Activated naive CD8-positive, alpha-beta T cell (primary cell): ENCODE data around the gene CST5.
A peak's percentile ranks its signal among the peaks of the same experiment; 100 is the strongest.

Experiments used
- H3K27ac Mint-ChIP-seq: one replicate; pipeline ENCODE4 v1.8.0; 2021; ENCODE audit warnings: mixed read lengths
- H3K27me3 Mint-ChIP-seq: one replicate; pipeline ENCODE4 v1.8.0; 2021; ENCODE audit warnings: mixed read lengths
- H3K36me3 Mint-ChIP-seq: one replicate; pipeline ENCODE4 v1.8.0; 2021; ENCODE audit warnings: mixed read lengths
- H3K4me1 Mint-ChIP-seq: one replicate; pipeline ENCODE4 v1.8.0; 2021; ENCODE audit warnings: low read depth, mixed read lengths
- H3K4me3 Mint-ChIP-seq: one replicate; pipeline ENCODE4 v1.8.0; 2021; ENCODE audit warnings: mild to moderate bottlenecking, mixed read lengths
- H3K9me3 Mint-ChIP-seq: one replicate; pipeline ENCODE4 v1.8.0; 2021; ENCODE audit warnings: low read depth, mixed read lengths

CST5 gene, protein sequence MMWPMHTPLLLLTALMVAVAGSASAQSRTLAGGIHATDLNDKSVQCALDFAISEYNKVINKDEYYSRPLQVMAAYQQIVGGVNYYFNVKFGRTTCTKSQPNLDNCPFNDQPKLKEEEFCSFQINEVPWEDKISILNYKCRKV

DNA sequence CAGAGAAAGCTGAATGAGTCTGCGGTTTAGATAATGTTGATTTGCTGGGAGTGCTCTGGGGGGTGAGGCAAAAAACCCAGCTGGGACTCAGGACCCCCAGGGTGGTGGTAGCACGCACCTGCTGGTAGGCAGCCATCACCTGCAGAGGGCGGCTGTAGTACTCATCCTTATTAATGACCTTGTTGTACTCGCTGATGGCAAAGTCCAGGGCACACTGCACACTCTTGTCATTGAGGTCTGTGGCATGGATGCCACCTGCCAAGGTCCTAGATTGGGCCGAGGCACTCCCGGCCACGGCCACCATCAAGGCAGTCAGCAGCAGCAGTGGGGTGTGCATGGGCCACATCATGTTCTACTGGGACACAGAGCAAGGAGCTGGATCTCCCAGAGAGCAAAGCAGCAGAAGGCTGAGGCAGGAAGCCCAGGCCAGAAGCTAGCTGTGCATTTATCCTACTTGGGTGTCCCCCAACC lies at the start of gene CST5:
Gene CST5 (minus strand): TSS at position 421 of the 471 bp plus-strand sequence. CDS start 72 bp downstream, at position 349.
- Mint-ChIP-seq H3K4me1 (no peaks in the 10 kb centered on the region), H3K27ac (no peak within 1 kb of the TSS)

DNA sequence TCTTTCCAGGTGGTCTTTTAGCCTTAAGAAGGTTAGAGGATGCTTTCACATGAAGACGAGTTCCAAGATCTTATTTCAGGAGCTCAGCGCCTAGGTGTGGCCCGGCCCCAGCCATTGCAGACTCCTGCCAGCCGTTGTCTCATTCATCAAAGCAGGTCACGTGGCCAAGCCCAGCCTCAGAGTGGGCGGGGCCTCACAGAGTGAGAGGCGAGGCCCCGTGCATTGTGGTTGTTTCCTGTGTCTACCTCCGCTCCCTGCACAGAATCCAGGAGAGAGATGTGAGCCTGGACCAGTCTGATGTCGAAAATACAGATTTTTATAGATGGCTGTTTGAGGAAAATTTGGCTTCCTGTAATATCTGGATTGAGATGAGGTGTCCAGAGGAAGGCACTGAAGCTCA lies 49.2 kb upstream of the CST5 start:
- H3K4me3 Mint-ChIP-seq = no peak overlapping the region
- H3K36me3 Mint-ChIP-seq = peaks cover 2% of the 10 kb centered on the region
- H3K27ac Mint-ChIP-seq = no peak overlapping the region
- peaks cover 27% of the 10 kb centered on the region for H3K4me1 Mint-ChIP-seq
- H3K9me3 Mint-ChIP-seq = no peaks in the 10 kb centered on the region
- no peaks in the 10 kb centered on the region for H3K27me3 Mint-ChIP-seq

More for the DNA sequence above, at the start of gene CST5:
- H3K9me3 Mint-ChIP-seq = no peaks in the 10 kb centered on the region
- H3K27me3 Mint-ChIP-seq = no peaks in the 10 kb centered on the region
- H3K36me3 Mint-ChIP-seq = no peaks in the 10 kb centered on the region
- H3K4me3 Mint-ChIP-seq = no peak within 1 kb of the TSS

DNA sequence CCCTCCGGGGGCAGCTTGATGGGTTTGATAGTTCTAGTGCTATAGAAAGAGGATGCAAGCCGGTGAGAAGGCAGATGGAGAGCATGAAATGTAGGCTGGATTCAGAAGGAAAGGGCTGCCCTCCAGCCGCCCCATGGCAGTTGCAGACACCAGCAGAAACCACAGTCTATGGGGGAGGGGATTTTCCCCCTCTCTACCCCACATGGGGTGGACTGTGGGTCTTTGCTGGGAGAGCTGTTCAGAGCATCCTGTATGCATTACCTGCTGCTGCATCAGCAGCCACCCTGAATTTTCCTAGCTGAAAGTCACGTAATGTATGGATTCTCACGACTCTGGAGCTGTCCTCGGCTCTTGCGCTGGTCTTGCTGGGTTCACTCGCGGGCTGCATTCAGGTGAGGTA lies 48.8 kb upstream of the CST5 start:
- no peak overlapping the region for H3K4me3 Mint-ChIP-seq
- H3K36me3 Mint-ChIP-seq = peaks cover 2% of the 10 kb centered on the region
- H3K9me3 Mint-ChIP-seq = no peaks in the 10 kb centered on the region
- H3K4me1 Mint-ChIP-seq = peaks cover 27% of the 10 kb centered on the region
- no peak overlapping the region for H3K27ac Mint-ChIP-seq
- H3K27me3 Mint-ChIP-seq = no peaks in the 10 kb centered on the region

DNA sequence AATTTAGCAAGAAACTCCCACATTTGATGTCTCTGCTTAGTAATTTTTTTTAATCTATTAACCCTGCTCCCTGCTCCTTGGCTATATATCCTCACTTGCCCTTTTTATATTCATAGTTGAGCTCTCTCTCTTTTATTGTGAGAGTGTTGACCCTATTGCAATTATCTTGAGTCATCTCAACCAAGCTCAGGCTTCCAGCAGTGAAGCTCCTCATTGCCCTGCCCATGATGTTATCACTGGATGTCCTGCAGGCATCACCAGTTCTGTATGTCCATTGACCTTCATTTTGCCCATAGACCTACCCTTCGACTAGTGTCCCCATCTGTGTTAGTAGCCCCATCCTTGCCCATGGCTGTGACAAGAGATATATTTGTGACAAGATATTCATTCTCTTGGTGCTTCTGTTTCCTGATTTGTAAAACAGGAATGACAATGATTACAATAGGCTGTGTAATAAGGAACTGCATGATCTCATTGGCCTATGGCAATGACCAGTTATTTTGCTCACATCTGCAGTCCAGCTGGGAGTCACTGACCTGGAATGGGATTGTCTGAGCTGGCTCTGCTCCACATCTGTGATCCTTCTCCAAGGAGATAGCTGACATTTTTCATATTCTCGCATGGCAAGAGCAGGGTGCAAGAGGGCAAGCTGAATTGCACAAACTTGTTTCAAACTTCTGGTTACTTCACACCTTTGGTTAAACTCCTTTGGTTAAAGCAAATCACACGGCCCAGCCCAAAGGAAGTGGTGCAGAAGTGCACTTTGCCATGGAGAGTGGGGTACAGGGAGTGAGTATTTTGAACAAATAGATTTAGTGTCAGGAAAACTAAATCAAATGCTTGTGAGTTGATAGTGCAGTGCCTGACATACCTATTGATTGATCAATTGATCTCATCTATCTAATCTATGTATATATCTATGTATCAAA lies 47.7 kb upstream of the CST5 start:
- no peaks in the 10 kb centered on the region for H3K9me3 Mint-ChIP-seq
- peaks cover 27% of the 10 kb centered on the region for H3K4me1 Mint-ChIP-seq
- H3K4me3 Mint-ChIP-seq = no peak overlapping the region
- no peak overlapping the region for H3K27ac Mint-ChIP-seq
- H3K36me3 Mint-ChIP-seq = peaks cover 2% of the 10 kb centered on the region
- peaks cover 2% of the 10 kb centered on the region for H3K27me3 Mint-ChIP-seq

DNA sequence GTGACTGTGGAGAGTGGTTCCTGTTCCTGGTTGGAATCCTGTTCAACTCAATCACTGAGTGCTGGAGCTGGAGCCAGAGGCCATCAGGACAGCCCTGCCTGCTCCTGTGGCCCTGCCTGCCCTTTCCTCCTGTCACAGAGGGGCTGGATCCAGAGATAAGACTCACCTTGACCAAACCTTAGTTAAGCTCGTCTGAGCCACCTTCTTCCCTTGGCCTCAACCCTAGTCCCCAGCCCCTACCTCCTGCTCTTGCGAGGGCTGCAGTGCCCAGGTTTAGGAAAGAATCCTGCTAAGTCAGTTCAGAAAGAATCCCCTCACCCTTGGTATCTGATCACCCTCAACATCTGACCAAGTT lies 47.0 kb upstream of the CST5 start:
- H3K4me3 Mint-ChIP-seq = no peak overlapping the region
- peaks cover 2% of the 10 kb centered on the region for H3K36me3 Mint-ChIP-seq
- peaks cover 2% of the 10 kb centered on the region for H3K27me3 Mint-ChIP-seq
- H3K4me1 Mint-ChIP-seq = peaks cover 29% of the 10 kb centered on the region
- no peaks in the 10 kb centered on the region for H3K9me3 Mint-ChIP-seq
- no peak overlapping the region for H3K27ac Mint-ChIP-seq

DNA sequence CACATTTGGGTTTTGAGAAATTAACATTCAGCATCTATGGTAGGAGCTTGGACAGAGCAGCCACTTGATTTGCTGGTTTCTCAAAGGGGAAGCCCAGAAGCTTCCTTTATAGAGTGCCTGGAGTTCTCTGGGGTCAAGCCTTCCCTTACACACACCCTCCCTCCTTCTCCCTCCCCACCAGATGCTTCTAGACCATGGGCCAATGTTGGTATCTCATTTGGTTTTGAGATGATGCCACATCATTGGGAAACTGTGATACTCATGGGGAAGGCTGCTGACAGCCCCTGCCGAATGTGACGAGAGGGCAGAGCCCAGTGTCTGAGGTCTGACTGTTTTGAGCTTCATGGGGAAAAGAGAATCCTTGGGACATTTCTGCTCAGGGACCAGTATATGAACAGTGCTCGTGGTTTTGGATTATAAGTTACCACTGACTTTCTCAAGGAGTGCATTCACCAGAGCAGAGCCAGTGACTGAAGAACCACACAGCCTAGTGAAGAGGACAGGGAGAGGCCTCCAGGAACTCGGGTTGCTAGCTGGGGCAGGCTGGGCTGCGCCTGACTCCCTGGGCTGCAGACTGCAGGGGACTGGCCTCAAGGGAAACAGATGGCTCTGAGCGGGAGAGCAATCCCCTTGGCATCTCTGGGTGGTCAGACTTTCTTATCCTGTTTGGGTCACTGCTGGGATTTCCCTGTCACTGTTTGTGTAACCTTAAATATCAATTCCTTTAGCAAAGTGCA lies 46.4 kb upstream of the CST5 start:
- H3K9me3 Mint-ChIP-seq = no peaks in the 10 kb centered on the region
- no peak overlapping the region for H3K27ac Mint-ChIP-seq
- peaks cover 2% of the 10 kb centered on the region for H3K27me3 Mint-ChIP-seq
- peaks cover 30% of the 10 kb centered on the region for H3K4me1 Mint-ChIP-seq
- H3K4me3 Mint-ChIP-seq = no peak overlapping the region
- peaks cover 2% of the 10 kb centered on the region for H3K36me3 Mint-ChIP-seq

DNA sequence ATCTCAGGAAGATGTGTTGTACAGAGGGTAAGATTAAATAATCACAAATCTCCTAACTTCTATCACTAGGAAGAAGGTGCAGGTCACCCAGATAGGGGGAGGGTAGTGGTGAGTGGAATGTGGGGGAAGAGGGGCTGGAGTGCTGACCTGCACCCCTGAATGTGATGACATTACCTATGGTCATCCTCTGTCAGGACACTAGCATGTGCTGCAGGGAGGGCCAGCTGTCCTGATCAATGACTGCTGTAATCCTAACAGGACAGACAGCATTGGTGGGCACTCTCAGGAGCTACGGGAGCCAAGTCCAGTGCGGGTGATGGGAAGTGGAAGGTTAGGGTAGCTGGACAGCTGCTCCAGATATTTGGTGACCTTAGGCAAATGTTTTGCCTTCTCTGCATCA lies 45.2 kb upstream of the CST5 start:
- no peaks in the 10 kb centered on the region for H3K36me3 Mint-ChIP-seq
- peaks cover 42% of the 10 kb centered on the region for H3K4me1 Mint-ChIP-seq
- H3K27me3 Mint-ChIP-seq = peaks cover 2% of the 10 kb centered on the region
- H3K27ac Mint-ChIP-seq = no peak overlapping the region
- H3K9me3 Mint-ChIP-seq = no peaks in the 10 kb centered on the region
- H3K4me3 Mint-ChIP-seq = no peak overlapping the region

DNA sequence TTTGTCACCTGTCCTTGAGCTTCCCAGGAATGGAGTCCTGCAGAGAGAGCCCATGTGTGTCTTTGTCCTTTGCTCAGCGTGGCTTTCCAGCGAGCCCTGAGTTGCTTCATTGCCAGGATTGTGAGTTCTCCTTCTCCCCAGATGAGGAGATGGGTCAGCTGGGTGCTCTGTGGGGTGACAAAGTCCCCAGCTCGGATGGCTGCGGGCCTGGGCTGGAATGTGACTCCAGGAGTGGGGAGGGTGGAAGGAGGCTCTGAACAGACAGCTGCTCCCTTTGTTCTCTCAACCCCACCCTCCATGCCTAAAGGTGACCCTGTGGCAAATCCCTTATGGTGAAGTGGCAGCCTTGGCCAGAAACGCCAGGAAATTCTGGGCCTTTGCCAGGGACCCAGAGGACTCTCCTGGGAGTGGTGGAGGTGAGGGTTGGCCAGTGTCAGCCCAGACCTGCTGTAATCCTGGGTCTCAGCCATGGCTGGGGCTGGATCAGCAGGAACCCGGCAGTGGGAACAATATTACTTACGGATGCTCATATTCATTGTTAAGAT lies 44.4 kb upstream of the CST5 start:
- H3K36me3 Mint-ChIP-seq = no peaks in the 10 kb centered on the region
- H3K27me3 Mint-ChIP-seq = peaks cover 2% of the 10 kb centered on the region
- H3K27ac Mint-ChIP-seq = no peak overlapping the region
- no peaks in the 10 kb centered on the region for H3K9me3 Mint-ChIP-seq
- no peak overlapping the region for H3K4me3 Mint-ChIP-seq
- peaks cover 45% of the 10 kb centered on the region for H3K4me1 Mint-ChIP-seq

DNA sequence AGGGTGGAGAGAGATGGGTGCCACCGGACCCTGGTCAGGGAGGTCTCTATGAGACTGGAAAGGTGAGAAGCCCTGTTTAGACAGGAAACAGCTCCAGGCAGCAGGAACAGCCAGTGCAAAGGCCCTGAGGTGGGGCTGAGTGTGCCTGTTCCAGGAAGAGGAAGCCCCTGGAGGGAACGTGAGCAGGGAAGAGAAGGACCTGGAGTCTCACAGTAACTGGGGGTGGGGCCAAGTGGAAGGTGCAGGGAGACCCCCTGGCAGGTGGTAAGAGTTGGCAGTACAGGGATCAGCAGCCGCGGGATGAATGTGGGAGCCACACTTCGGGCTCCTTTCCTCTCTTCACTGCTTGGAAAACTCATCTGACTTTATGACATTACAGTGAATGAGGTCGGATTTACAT lies 43.8 kb upstream of the CST5 start:
- Mint-ChIP-seq H3K27me3 (peaks cover 2% of the 10 kb centered on the region), H3K9me3 (no peaks in the 10 kb centered on the region), H3K27ac (no peak overlapping the region), H3K4me3 (no peak overlapping the region), H3K4me1 (peaks cover 41% of the 10 kb centered on the region), H3K36me3 (no peaks in the 10 kb centered on the region)

DNA sequence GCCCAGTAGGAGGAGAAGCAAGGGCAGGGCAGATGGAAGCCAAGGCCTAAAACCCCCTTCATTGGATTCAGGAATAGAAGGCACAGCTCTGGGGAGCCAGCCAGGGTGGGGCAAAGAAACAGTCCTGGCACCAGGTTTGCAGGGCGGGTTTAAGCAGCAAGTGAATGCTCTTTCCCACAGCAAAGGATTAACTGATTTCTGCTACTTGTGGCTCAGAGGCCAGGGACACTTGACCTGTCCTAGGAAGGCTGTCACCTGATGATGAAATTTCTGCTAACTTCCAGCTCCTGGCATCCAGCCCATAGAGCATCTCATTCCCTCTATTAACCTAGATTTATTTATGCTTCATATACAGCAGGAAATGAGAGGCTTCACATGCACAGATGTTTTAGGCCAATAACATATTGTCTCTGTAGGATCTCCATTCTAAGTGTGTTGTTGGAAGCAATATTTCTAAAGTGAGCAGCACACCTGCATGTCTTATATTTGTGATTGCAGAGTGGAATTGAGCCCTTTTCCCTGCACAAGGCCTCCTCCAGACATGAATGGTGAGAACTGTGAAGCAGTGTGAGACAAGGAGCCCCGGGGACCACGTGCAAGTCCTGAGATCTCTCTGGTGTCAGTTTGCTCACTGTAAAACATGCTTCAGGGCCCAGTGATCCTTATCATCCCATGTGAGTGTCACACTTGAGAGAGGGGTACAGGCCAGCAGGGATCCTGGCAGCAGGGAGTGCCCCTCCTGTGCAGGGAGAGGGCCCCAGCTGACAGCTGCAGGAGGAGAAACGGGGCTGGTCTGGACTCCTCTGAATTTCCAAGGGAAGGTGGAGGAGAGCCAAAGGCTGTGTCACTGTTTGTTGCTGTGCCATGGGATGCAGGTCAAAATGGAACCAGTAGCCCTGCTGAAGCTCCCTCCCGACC lies 41.1 kb upstream of the CST5 start:
- H3K36me3 Mint-ChIP-seq = no peaks in the 10 kb centered on the region
- no peaks in the 10 kb centered on the region for H3K9me3 Mint-ChIP-seq
- H3K27me3 Mint-ChIP-seq = peaks cover 2% of the 10 kb centered on the region
- no peak overlapping the region for H3K4me3 Mint-ChIP-seq
- peak overlapping the region; percentile 3 for H3K27ac Mint-ChIP-seq
- H3K4me1 Mint-ChIP-seq = peaks cover 28% of the 10 kb centered on the region

DNA sequence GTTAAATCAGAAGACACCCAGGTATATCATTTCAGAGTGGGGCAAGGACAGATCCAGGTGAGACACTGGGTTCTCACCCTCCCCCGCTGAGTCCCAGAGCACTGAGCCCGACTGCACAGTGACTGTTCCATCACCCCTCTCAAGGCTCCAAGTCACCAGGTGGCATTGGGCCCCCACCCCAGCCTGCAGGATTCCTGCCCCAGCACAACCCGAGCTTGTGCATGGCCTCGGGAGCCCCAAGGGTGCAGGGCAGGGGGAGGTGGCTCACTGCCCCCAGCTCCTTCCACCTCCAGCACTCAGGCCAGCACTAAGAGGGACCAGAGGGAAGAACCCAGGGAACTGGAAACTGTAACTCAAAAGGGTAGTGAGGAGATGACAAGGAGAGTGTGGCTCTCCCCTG lies 39.3 kb upstream of the CST5 start:
- Mint-ChIP-seq H3K27me3 (peaks cover 2% of the 10 kb centered on the region), H3K4me3 (no peak overlapping the region), H3K36me3 (no peaks in the 10 kb centered on the region), H3K27ac (no peak overlapping the region), H3K4me1 (peaks cover 28% of the 10 kb centered on the region), H3K9me3 (no peaks in the 10 kb centered on the region)

DNA sequence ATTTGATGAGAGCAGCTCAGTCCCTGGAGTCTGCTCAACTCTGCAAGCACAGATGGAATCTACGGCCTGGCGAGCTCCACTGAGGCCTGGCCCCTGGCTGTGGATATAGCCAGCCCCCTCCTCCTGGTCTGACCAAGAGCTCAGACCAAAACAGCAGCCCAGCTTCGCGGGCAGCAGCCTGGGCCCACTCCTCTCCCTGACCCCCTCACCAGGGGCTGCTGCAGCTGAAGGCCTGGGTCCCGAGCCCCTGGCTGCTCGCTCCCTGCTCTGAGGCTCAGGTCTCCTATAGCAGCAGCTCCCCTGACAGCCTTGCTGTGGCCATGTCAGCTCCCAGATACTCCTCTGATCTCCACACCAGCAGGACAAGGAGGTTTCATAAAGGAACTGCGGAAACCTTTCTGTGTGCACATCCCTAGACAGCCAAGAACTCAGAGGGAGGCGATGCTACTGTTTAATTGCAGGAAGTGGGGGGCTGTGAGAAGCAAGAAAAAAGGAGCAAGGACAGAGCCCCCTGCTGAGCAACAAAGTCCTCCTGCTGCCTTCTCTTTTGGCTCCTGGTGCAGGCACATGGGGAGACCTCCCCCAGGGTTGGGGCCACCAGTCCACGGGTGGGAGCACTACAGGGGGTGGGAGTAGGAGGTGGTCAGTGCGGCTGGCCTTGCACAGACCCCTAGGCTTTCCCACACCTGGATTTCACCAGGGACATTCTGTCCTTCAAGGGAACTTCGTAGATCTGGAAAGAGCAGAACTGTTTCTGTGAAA lies 38.7 kb upstream of the CST5 start:
- peaks cover 28% of the 10 kb centered on the region for H3K4me1 Mint-ChIP-seq
- no peak overlapping the region for H3K4me3 Mint-ChIP-seq
- no peaks in the 10 kb centered on the region for H3K36me3 Mint-ChIP-seq
- H3K9me3 Mint-ChIP-seq = no peaks in the 10 kb centered on the region
- H3K27me3 Mint-ChIP-seq = peaks cover 2% of the 10 kb centered on the region
- no peak overlapping the region for H3K27ac Mint-ChIP-seq

DNA sequence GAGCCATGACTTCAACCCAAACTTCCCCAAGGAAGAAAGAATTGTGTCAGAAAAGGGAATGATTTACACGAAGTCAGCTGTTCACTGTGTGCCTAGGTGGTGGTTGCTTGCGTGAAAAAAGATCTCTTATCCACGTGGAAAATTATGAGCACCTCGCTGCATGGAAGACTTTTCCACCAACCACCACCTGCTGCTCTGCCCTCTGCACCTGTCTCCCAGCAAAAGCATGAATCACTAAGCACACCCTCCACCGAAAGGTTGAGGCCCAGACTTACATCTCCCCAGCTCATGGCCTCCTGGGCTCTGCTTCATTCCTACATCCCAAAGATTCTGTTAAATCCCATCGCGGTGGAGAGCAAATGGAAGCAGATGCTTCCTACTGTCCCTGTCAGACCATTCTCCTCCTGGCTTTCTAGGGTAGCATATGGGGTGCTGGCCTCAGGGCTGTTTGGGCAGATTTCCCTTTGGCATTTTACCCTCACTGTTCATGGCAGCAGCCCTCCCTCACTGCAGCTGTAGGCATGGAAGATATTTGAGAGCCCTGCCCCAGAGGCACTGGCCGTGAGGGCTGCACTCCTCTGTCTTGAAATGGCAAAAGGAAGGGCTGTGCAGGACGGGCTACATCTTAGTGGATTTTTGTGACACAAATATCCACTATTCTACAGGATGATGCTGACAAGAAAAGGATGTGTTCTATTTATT lies 37.6 kb upstream of the CST5 start:
- Mint-ChIP-seq H3K9me3 (no peaks in the 10 kb centered on the region), H3K4me1 (peaks cover 28% of the 10 kb centered on the region), H3K27me3 (no peaks in the 10 kb centered on the region), H3K27ac (no peak overlapping the region), H3K36me3 (no peaks in the 10 kb centered on the region), H3K4me3 (no peak overlapping the region)
